Activated CD4-positive, alpha-beta T cell treated with anti-CD3 and anti-CD28 coated beads, Interleukin-2, amount 10 ng/mL, durations not matched to agents 7 days and 5 days (primary cell): Measurements from ENCODE around the gene GPATCH2L. TPM values are rescaled to one million over a fixed set of nuclear protein-coding genes. Genes with fewer than 3 reads are reported as not detected.

ENCODE experiments used
- CTCF ChIA-PET: fragments of 350-600 bp; sonication (Branson Sonifier 250); formaldehyde crosslinking; loops from one replicate; lab custom pipeline; 2021; ENCODE audit warnings: antibody characterized with exemption; lab: Charles Lee
- POLR2A ChIA-PET: fragments of 350-600 bp; sonication (Branson Sonifier 250); formaldehyde crosslinking; loops from one replicate; lab custom pipeline; 2021; ENCODE audit warnings: antibody characterized with exemption; lab: Charles Lee
- DNase-seq: peaks from one replicate; pipeline ENCODE4 v3.0.0-alpha.2; 2020
- H3K27ac Mint-ChIP-seq: one replicate; pipeline ENCODE4 v1.8.0; 2021; ENCODE audit warnings: mild to moderate bottlenecking, moderate library complexity, mixed read lengths
- H3K27me3 Mint-ChIP-seq: one replicate; pipeline ENCODE4 v1.8.0; 2021; ENCODE audit warnings: mixed read lengths
- H3K36me3 Mint-ChIP-seq: one replicate; pipeline ENCODE4 v1.8.0; 2021; ENCODE audit warnings: low read depth, mixed read lengths
- H3K4me1 Mint-ChIP-seq: one replicate; pipeline ENCODE4 v1.8.0; 2021; ENCODE audit warnings: mixed read lengths
- H3K4me3 Mint-ChIP-seq: one replicate; pipeline ENCODE4 v1.8.0; 2021; ENCODE audit warnings: mild to moderate bottlenecking, moderate library complexity, mixed read lengths
- H3K9me3 Mint-ChIP-seq: one replicate; pipeline ENCODE4 v1.8.0; 2021; ENCODE audit warnings: mixed read lengths
- total RNA-seq, 2 experiments: library from RNA; stranded (reverse); gene quantifications; one replicate each; pipeline ENCODE4 v1.2.3, GENCODE V29; 2021

The GPATCH2L gene
- total RNA-seq, 2 experiments from 2014 or later = 41.8 to 51.9 TPM

- DNase-seq = no peak
Observed at GRCh38 chr14:76143642-76144041, 8.1 kb upstream of the GPATCH2L start.

DNA sequence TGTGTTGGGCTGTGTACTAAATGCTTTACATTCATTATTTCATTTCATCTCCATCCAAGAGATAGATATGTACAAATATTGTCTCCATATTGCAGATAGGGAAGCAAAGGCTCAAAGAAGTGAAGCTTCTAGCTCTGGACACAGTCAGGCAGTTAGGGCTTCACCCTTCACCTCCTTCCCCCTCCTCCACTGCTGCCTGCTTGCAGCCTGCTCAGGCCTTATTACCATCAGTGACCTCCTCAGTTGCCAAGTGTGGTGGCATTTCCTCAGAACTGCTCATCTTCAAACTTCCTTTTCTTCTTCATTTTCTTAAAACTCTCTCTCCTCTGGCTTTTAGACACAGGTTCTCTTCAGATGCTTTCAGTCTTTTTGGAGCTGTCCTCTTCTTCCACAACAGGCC, 4.7 kb upstream of the GPATCH2L start:
- CTCF ChIA-PET = no interaction called here

More at GRCh38 chr14:76143642-76144041, 8.1 kb upstream of the GPATCH2L start:
- Mint-ChIP-seq H3K27me3 (peaks cover 30% of the 10 kb centered on the region), H3K4me3 (no peak overlapping the region), H3K9me3 (peaks cover 10% of the 10 kb centered on the region), H3K36me3 (peaks cover 2% of the 10 kb centered on the region), H3K4me1 (no peaks in the 10 kb centered on the region), H3K27ac (no peak overlapping the region)
- CTCF ChIA-PET = no interaction called here
- POLR2A ChIA-PET = no interaction called here

DNA sequence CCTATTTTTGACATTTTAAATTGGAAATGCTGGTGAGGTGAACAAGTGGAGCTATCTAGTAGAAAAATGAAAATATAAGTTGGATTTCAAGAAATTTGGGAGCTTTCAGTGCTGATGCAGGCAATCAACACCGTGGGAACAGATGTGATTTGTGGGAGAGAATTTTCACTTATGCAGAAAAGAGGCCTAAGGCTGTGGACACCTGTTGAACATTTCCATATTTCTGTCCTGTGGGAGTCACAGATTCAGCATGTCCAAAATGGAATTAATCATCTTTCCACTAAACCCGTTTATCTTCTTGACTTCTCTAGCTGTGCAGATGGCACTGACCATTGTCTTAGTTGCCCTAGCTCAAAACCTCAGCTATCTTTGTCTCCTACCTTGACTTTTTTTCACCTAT, 2.5 kb upstream of the GPATCH2L start:
- CTCF ChIA-PET = no interaction called here

More for the DNA sequence above, 4.7 kb upstream of the GPATCH2L start:
- peaks cover 6% of the 10 kb centered on the region for H3K27me3 Mint-ChIP-seq
- H3K36me3 Mint-ChIP-seq = peaks cover 8% of the 10 kb centered on the region
- peaks cover 18% of the 10 kb centered on the region for H3K9me3 Mint-ChIP-seq
- DNase-seq = no peak
- H3K4me3 Mint-ChIP-seq = no peak overlapping the region
- H3K4me1 Mint-ChIP-seq = peaks cover 10% of the 10 kb centered on the region
- H3K27ac Mint-ChIP-seq = no peak overlapping the region
- POLR2A ChIA-PET = no interaction called here

GRCh38 chr14:76152333-76152681, 585 bp downstream of the GPATCH2L start:
- Mint-ChIP-seq H3K9me3 (peaks cover 8% of the 10 kb centered on the region), H3K4me3 (peak overlapping the region; percentile 85), H3K4me1 (peaks cover 59% of the 10 kb centered on the region), H3K27ac (peak overlapping the region; percentile 98), H3K27me3 (no peaks in the 10 kb centered on the region), H3K36me3 (peaks cover 45% of the 10 kb centered on the region)
- DNase-seq = peak; percentile 88
- ChIA-PET POLR2A (interaction anchor here (0.5 to 0.6 kb wide), 2 partner anchors 295 to 312 kb away, joined by 3 to 10 read pairs; no protein-coding TSS in a partner anchor), CTCF (interaction anchor here (1.5 kb wide), 1 partner anchor 10 kb away, joined by 4 read pairs; no protein-coding TSS in a partner anchor)

More for the DNA sequence above, 2.5 kb upstream of the GPATCH2L start:
- peaks cover 3% of the 10 kb centered on the region for H3K27me3 Mint-ChIP-seq
- H3K4me3 Mint-ChIP-seq = no peak overlapping the region
- peaks cover 16% of the 10 kb centered on the region for H3K36me3 Mint-ChIP-seq
- POLR2A ChIA-PET = no interaction called here
- DNase-seq = no peak
- no peak overlapping the region for H3K27ac Mint-ChIP-seq
- H3K4me1 Mint-ChIP-seq = peaks cover 29% of the 10 kb centered on the region
- peaks cover 10% of the 10 kb centered on the region for H3K9me3 Mint-ChIP-seq

GRCh38 chr14:76153919-76154318, 2.2 kb downstream of the GPATCH2L start:
- H3K9me3 Mint-ChIP-seq = peaks cover 8% of the 10 kb centered on the region

GRCh38 chr14:76154539-76155126, 2.9 kb downstream of the GPATCH2L start:
- H3K4me3 Mint-ChIP-seq = no peak overlapping the region
- peaks cover 68% of the 10 kb centered on the region for H3K4me1 Mint-ChIP-seq
- no peaks in the 10 kb centered on the region for H3K27me3 Mint-ChIP-seq
- ChIA-PET POLR2A (interaction anchor here (0.6 kb wide), 1 partner anchor 65 kb away, joined by 4 read pairs; no protein-coding TSS in a partner anchor), CTCF (interaction anchor here (0.7 kb wide), 1 partner anchor 493 kb away, joined by 3 read pairs; no protein-coding TSS in a partner anchor)
- H3K36me3 Mint-ChIP-seq = peaks cover 67% of the 10 kb centered on the region
- no peak overlapping the region for H3K27ac Mint-ChIP-seq
- peaks cover 8% of the 10 kb centered on the region for H3K9me3 Mint-ChIP-seq
- no peak for DNase-seq

More at GRCh38 chr14:76153919-76154318, 2.2 kb downstream of the GPATCH2L start:
- POLR2A ChIA-PET = no interaction called here
- H3K4me3 Mint-ChIP-seq = peak overlapping the region; percentile 35
- H3K4me1 Mint-ChIP-seq = peaks cover 63% of the 10 kb centered on the region
- DNase-seq = no peak
- H3K27me3 Mint-ChIP-seq = no peaks in the 10 kb centered on the region
- CTCF ChIA-PET = interaction anchor here (0.7 kb wide), 1 partner anchor 492 kb away, joined by 3 read pairs; no protein-coding TSS in a partner anchor
- H3K27ac Mint-ChIP-seq = no peak overlapping the region
- H3K36me3 Mint-ChIP-seq = peaks cover 59% of the 10 kb centered on the region

DNA sequence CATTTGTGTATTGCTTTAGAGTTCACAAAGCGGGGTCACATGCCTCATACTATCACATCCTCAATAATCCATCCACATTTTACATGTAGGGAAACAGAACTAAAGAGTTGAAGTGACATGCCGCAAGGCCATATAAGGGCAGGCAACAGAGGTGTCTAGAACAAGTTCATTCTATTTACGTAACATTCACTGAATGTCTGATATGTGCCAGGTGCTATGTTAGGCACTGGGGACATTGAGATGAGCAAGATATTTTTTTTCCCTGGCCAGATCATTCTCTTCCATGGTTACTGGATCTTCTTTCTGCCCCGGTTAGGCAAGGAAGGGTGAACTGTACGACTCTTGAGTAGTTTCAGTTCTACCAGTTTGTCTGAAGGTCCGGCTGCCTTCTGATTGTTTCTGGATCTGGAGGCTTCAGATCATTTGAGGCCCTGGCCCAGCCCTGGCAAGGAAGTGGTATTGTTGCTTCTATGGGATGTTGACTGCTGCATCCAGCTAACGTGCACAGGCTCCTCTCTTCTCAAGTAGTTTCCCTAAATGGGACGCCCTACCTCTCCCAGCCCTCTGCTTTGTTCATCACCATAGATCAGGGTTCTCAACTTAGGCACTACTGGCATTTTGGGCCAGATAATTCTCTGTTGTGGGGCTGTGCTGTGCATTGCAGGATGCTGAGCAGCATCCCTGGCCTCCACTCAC, 12.1 kb downstream of the GPATCH2L start:
- Mint-ChIP-seq H3K4me3 (no peak overlapping the region), H3K36me3 (peaks cover 56% of the 10 kb centered on the region), H3K27ac (no peak overlapping the region), H3K4me1 (peaks cover 9% of the 10 kb centered on the region), H3K27me3 (no peaks in the 10 kb centered on the region), H3K9me3 (no peaks in the 10 kb centered on the region)
- DNase-seq = no peak
- ChIA-PET CTCF (no interaction called here), POLR2A (no interaction called here)

- no peaks in the 10 kb centered on the region for H3K9me3 Mint-ChIP-seq
- no peak for DNase-seq
- peaks cover 4% of the 10 kb centered on the region for H3K4me1 Mint-ChIP-seq
- no peak overlapping the region for H3K27ac Mint-ChIP-seq
- peaks cover 61% of the 10 kb centered on the region for H3K36me3 Mint-ChIP-seq
- H3K4me3 Mint-ChIP-seq = no peak overlapping the region
- no peaks in the 10 kb centered on the region for H3K27me3 Mint-ChIP-seq
- ChIA-PET POLR2A (no interaction called here), CTCF (no interaction called here)
Observed at GRCh38 chr14:76168531-76168930, 16.8 kb downstream of the GPATCH2L start.

GRCh38 chr14:76169776-76170175, 18.1 kb downstream of the GPATCH2L start:
- H3K4me3 Mint-ChIP-seq = no peak overlapping the region
- POLR2A ChIA-PET = no interaction called here
- no peak for DNase-seq
- H3K9me3 Mint-ChIP-seq = no peaks in the 10 kb centered on the region
- CTCF ChIA-PET = no interaction called here
- peaks cover 3% of the 10 kb centered on the region for H3K4me1 Mint-ChIP-seq
- H3K27me3 Mint-ChIP-seq = no peaks in the 10 kb centered on the region
- peaks cover 60% of the 10 kb centered on the region for H3K36me3 Mint-ChIP-seq
- H3K27ac Mint-ChIP-seq = no peak overlapping the region

DNA sequence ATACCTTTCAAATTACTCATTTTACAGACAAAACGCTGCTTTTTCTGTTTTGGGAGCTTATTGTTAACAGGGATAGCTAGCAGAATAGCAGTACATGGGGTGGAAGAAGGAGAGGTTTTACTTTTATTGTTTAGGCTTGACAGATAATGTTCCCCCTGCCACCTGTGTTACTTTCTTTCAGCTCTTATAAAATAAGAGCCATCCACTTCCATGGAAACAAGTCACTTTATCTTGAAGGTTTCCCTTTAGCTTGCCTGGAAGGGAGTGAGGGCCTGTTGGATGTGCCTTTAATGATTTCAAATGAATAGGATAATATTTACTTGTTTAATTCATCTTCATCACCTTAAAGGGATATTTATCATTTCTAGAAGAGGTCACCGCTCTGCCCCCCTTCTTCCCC, 23.3 kb downstream of the GPATCH2L start:
- Mint-ChIP-seq H3K9me3 (no peaks in the 10 kb centered on the region), H3K27ac (no peak overlapping the region), H3K27me3 (no peaks in the 10 kb centered on the region), H3K4me3 (no peak overlapping the region), H3K36me3 (peaks cover 50% of the 10 kb centered on the region), H3K4me1 (no peaks in the 10 kb centered on the region)
- CTCF ChIA-PET = interaction anchor here (0.7 to 2.3 kb wide), 2 partner anchors 13 to 454 kb away, joined by 3 to 9 read pairs; no protein-coding TSS in a partner anchor
- POLR2A ChIA-PET = no interaction called here
- DNase-seq = no peak

DNA sequence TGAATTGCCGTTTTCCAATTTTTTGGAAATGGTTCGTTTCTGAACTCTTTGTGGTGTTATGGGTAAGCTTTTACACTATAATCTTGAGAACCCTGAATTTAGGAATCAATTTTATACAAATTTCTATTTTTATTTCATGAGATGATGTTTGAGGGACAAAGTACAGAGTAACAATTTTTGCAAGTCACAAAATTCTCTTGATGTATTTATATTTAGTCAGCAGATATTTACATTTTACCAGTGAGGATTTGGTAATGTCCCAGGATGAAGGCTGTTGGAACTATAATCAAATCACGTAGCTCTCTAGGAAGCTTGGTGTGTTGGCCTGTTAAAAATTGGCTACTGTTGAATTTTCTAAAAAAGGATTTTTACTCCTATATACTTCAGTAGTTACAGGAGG, 24.2 kb downstream of the GPATCH2L start:
- H3K4me3 Mint-ChIP-seq = no peak overlapping the region
- H3K9me3 Mint-ChIP-seq = no peaks in the 10 kb centered on the region
- H3K27ac Mint-ChIP-seq = no peak overlapping the region
- DNase-seq = no peak
- POLR2A ChIA-PET = interaction anchor here (0.6 kb wide), 1 partner anchor 29 kb away, joined by 5 read pairs; no protein-coding TSS in a partner anchor
- H3K27me3 Mint-ChIP-seq = no peaks in the 10 kb centered on the region
- H3K4me1 Mint-ChIP-seq = no peaks in the 10 kb centered on the region
- CTCF ChIA-PET = interaction anchor here (0.6 to 2.3 kb wide), 2 partner anchors 10 to 14 kb away, joined by 4 to 9 read pairs; no protein-coding TSS in a partner anchor
- peaks cover 45% of the 10 kb centered on the region for H3K36me3 Mint-ChIP-seq

- no peaks in the 10 kb centered on the region for H3K27me3 Mint-ChIP-seq
- no peak overlapping the region for H3K4me3 Mint-ChIP-seq
- H3K36me3 Mint-ChIP-seq = peaks cover 47% of the 10 kb centered on the region
- CTCF ChIA-PET = interaction anchor here (1.2 kb wide), 1 partner anchor 16 kb away, joined by 4 read pairs; no protein-coding TSS in a partner anchor
- H3K27ac Mint-ChIP-seq = no peak overlapping the region
- DNase-seq = no peak
- no peaks in the 10 kb centered on the region for H3K9me3 Mint-ChIP-seq
- no peaks in the 10 kb centered on the region for H3K4me1 Mint-ChIP-seq
- POLR2A ChIA-PET = no interaction called here
Observed at GRCh38 chr14:76181546-76181945, 29.8 kb downstream of the GPATCH2L start.
